ENCODE data around the gene RAD51AP1.

Gene RAD51AP1, protein sequence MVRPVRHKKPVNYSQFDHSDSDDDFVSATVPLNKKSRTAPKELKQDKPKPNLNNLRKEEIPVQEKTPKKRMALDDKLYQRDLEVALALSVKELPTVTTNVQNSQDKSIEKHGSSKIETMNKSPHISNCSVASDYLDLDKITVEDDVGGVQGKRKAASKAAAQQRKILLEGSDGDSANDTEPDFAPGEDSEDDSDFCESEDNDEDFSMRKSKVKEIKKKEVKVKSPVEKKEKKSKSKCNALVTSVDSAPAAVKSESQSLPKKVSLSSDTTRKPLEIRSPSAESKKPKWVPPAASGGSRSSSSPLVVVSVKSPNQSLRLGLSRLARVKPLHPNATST

GRCh38 chr12:4538207-4539160 is at the start of gene RAD51AP1:
Gene RAD51AP1, plus strand, starts transcription at chr12:4538890. Its CDS starts 50 bp downstream, at chr12:4538940.
- peak; percentile 88 for DNase-seq (ENCODE audit: low read depth)
- TF ChIP-seq CTCF (IDR thresholded peaks at IDR 0.05; ENCODE audit: control insufficient read depth, insufficient read depth, low read depth, low read length, missing control alignments): no peak
- H3K4me3 ChIP-seq (ENCODE audit: control insufficient read depth, low read depth, low read length): peak within 1 kb of the TSS; percentile 83

- no peak for TF ChIP-seq CTCF (IDR thresholded peaks at IDR 0.05; ENCODE audit: control insufficient read depth, insufficient read depth, low read depth, low read length, missing control alignments)
- DNase-seq (ENCODE audit: low read depth): no peak
- H3K4me3 ChIP-seq (ENCODE audit: control insufficient read depth, low read depth, low read length): no peak overlapping the region
Measured at GRCh38 chr12:4489556-4489955, 49.1 kb upstream of the RAD51AP1 start.

GRCh38 chr12:4490973-4491372 is 47.7 kb upstream of the RAD51AP1 start:
- DNase-seq (ENCODE audit: low read depth): no peak
- no peak for TF ChIP-seq CTCF (IDR thresholded peaks at IDR 0.05; ENCODE audit: control insufficient read depth, insufficient read depth, low read depth, low read length, missing control alignments)
- no peak overlapping the region for H3K4me3 ChIP-seq (ENCODE audit: control insufficient read depth, low read depth, low read length)

DNA sequence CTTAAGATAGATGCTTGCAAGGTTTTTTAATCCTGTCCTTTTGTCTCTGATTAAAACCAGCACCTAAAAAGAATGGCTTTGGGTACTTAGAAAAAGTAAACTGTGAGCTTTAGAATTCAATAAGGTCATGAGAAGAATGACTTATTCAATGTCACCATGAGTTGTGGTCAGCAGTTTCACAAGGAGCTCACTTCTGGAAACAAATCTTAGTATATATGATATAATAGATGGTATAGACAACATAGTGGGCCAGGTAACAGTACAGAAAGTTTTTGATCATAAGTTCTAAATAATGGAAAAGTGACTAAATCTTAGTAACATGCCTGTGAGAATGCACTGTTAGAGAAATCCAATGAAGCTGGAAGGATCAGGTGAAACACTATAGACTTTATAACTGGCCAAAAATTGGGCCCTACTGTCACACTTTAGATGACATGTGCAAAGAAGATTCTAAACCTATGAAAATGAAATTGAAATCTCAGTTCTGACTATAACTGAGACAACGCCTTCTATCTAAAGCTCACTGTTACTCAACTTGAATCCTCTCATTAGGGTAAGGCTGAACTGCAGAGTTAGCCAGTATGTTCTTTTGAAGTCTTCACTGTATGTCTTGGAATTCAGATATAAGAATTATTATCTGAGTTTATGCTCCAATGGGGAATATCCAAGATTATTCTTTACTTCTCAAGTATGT is 42.4 kb upstream of the RAD51AP1 start:
- TF ChIP-seq CTCF (IDR thresholded peaks at IDR 0.05; ENCODE audit: control insufficient read depth, insufficient read depth, low read depth, low read length, missing control alignments): no peak
- no peak for DNase-seq (ENCODE audit: low read depth)

GRCh38 chr12:4499186-4499585 is 39.5 kb upstream of the RAD51AP1 start:
- TF ChIP-seq CTCF (IDR thresholded peaks at IDR 0.05; ENCODE audit: control insufficient read depth, insufficient read depth, low read depth, low read length, missing control alignments): no peak
- no peak overlapping the region for H3K4me3 ChIP-seq (ENCODE audit: control insufficient read depth, low read depth, low read length)
- DNase-seq (ENCODE audit: low read depth): no peak

More for the DNA sequence above, 42.4 kb upstream of the RAD51AP1 start:
- no peak overlapping the region for H3K4me3 ChIP-seq (ENCODE audit: control insufficient read depth, low read depth, low read length)

GRCh38 chr12:4505376-4505986 is 33.2 kb upstream of the RAD51AP1 start:
- H3K4me3 ChIP-seq (ENCODE audit: control insufficient read depth, low read depth, low read length): no peak overlapping the region
- no peak for TF ChIP-seq CTCF (IDR thresholded peaks at IDR 0.05; ENCODE audit: control insufficient read depth, insufficient read depth, low read depth, low read length, missing control alignments)
- no peak for DNase-seq (ENCODE audit: low read depth)

Measured in AG09309 (cell line).